ENCODE results near the gene PRDM15. TPM values are rescaled to one million over a fixed set of nuclear protein-coding genes. Genes with fewer than 3 reads are reported as not detected.

PRDM15 gene
- total RNA-seq, 1 experiment from 2014 or later, result 9.8 TPM

GRCh38 chr21:41764558-41765419, 114.4 kb downstream of the PRDM15 start (continued):
- TF ChIP-seq EZH2 (IDR thresholded peaks at IDR 0.05), result no peak

GRCh38 chr21:41763996-41764395, 115.1 kb downstream of the PRDM15 start:
- no peaks in the 10 kb centered on the region for H3K9me3 ChIP-seq (ENCODE audit: control insufficient read depth in 1 of 2, insufficient read depth in 1 of 2, low read depth in 1 of 2, low read length in 2 of 2)
- no TSS peak for BruUV-seq (replicated peaks)

More at GRCh38 chr21:41763996-41764395, 115.1 kb downstream of the PRDM15 start:
- Histone ChIP-seq H3K4me1 (ENCODE audit: control insufficient read depth in 1 of 2, insufficient read depth in 2 of 2, low read length in 2 of 2) (peaks cover 51 to 70% of the 10 kb centered on the region in 2 experiments), H3K36me3 (ENCODE audit: control insufficient read depth in 1 of 2, insufficient read depth in 2 of 2, low read length in 2 of 2) (no peaks in the 10 kb centered on the region; a peak in 1 of 4 replicates), H4K20me1 (ENCODE audit: insufficient read depth) (peaks cover 5% of the 10 kb centered on the region; the same call in 1 of the 2 replicates), H3K9me2 (ENCODE audit: insufficient read depth) (no peaks in the 10 kb centered on the region), H3K27ac (ENCODE audit: low read depth, low read length) (no peak overlapping the region), H2AFZ (ENCODE audit: low read depth, low read length, poor library complexity, severe bottlenecking) (no peak overlapping the region), H3K79me2 (ENCODE audit: insufficient read depth, low read length) (peaks cover 76% of the 10 kb centered on the region), H3K4me3 (replicated peaks in 1 of 2; ENCODE audit: low read depth in 1 of 2, low read length in 2 of 2) (no peak overlapping the region), H3K27me3 (ENCODE audit: insufficient read depth, low read length) (peaks cover 8% of the 10 kb centered on the region; the same call in 1 of the 2 replicates), H3K9ac (ENCODE audit: low read length) (no peak overlapping the region), H3K4me2 (ENCODE audit: low read length) (no peak overlapping the region)
- intact Hi-C loops (cut with micrococcal nuclease), result no loop called here
- TF ChIP-seq YY1 (IDR thresholded peaks at IDR 0.05; ENCODE audit: extremely low read depth, insufficient replicate concordance, low read depth, low read length) (no peak), EGR1 (IDR thresholded peaks at IDR 0.05; ENCODE audit: low read depth) (no peak), ZNF274 (IDR thresholded peaks at IDR 0.05; ENCODE audit: low read depth, low read length) (no peak), FOSL1 (IDR thresholded peaks at IDR 0.05; ENCODE audit: low read depth) (no peak), RAD21 (IDR thresholded peaks at IDR 0.05; ENCODE audit: low read depth) (no peak), POLR2A (IDR thresholded peaks at IDR 0.05; ENCODE audit: borderline replicate concordance, extremely low read depth, insufficient read depth, insufficient read length) (no peak), CBX3 (IDR thresholded peaks at IDR 0.05; ENCODE audit: low read depth) (no peak), JUND (IDR thresholded peaks at IDR 0.05) (no peak), SIN3A (IDR thresholded peaks at IDR 0.05; ENCODE audit: low read depth) (no peak), REST (IDR thresholded peaks at IDR 0.05; ENCODE audit: low read depth) (no peak), EZH2phosphoT487 (IDR thresholded peaks at IDR 0.05; ENCODE audit: borderline replicate concordance) (no peak)
- TF ChIP-seq, protein P1, sequence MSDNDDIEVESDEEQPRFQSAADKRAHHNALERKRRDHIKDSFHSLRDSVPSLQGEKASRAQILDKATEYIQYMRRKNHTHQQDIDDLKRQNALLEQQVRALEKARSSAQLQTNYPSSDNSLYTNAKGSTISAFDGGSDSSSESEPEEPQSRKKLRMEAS (IDR thresholded peaks at IDR 0.05), result no peak
- ChIA-PET RAD21 (ENCODE audit: low non-redundant PET in 1 of 2, low total read pairs in 2 of 2, uncharacterized antibody in 2 of 2, unreplicated experiment in 2 of 2) (no interaction called here), CTCF (interaction anchor here (1.0 kb wide), 1 partner anchor 152 kb away, joined by 4 read pairs; no protein-coding TSS in a partner anchor), POLR2A (no interaction called here)
- DNase-seq (ENCODE audit: low read depth, low spot score) (no peak), ATAC-seq (no peak)
